Superior temporal gyrus (tissue), 1 donor: ENCODE data around the gene ICOS.
"Not testable (repeated sequence)": the region's sequence is repeated elsewhere in the genome, so short reads cannot be mapped to it uniquely, and the experiment has no call there.

ENCODE experiments used
- DNase-seq: peaks from one replicate; pipeline ENCODE4 v3.0.0-alpha.2; 2016; ENCODE audit errors: extremely low spot score

ICOS gene

DNA sequence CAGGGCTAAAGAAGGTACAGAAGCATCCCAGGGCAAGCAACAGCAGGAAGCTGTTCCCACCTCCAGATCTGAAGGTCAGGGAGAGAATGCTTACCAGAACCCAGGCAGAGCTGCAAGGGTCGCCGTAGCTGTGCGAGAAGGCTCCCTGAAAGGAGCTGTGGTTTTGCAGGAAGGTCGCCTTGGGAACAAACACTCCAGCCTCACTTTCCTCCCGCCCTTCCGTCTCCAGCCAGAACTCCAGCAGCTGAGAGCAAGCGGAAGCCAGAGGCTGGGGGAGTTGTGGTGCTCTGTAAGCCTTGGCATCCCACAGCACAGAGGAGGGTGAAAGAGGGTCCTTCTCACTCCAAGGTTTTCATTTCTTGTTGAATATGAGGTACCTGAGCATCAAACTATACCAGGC is 18.3 kb upstream of the ICOS start:
- DNase-seq = no peak

DNA sequence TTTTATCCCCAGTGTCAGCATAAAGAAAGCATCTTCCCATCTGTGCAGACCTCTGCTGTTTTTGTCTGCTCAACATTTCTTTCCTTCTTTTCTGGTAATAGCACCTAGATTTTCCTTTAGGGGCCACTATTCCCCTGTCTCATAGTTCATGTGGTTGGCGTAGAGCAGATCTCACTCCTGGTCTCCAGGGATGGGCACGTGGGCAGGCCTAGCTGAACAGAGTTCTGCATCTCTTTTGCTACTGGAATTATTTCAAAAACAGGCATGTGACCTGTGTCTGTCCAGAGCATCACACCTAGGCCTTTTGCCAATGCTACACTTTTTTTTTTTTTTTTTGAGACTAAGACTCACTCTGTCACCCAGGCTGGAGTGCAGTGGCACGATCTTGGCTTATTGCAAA is 17.7 kb upstream of the ICOS start:
- DNase-seq = no peak

DNA sequence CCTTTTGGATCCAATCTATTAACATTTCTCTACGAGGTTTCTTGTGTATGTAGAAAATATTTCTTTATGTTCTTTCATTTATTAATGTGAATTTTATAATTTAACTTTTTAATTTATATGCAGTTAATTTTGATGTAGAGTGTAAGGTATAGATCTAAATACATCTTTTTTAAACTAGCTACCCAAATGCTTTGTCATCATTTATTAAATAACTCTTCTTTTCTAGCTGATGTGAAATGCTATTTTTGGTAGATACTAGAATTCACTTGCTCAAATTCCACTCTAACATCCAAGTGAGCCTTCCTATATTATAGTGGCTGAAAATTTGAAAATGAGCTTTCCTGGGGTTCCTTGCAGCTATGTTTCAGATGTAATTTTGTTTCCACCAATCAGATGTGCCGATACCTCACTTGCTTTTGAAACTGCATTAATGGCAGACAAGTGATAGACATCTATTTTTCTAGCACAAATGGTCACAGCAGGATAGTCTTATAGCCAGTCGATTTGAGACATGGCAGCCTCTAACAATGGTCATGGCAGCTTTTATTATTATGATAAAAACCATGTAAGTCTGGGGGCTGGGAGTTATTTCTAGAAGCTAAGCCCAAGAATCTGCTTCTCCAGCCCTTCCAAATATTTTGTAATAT is 10.9 kb upstream of the ICOS start:
- DNase-seq = no peak

DNA sequence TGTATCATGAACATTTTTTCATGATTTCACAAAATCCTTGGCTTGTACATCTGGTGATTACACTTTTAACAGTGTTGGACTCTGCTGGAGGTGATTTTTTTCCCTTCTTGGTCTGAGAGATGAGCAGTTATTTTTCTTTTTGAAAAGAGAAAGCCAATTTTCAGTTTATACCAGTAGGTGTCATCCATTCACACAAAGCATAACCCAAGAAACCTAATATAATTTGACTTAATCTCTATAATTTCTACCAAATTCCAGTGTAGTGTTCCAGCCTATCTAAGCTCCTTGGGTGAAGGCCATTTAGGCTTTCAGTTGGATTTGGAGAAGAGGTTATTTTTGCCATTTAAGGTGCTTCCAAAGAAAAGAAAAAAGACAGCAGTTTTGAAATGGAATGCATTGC is 7.7 kb upstream of the ICOS start:
- DNase-seq = no peak

DNA sequence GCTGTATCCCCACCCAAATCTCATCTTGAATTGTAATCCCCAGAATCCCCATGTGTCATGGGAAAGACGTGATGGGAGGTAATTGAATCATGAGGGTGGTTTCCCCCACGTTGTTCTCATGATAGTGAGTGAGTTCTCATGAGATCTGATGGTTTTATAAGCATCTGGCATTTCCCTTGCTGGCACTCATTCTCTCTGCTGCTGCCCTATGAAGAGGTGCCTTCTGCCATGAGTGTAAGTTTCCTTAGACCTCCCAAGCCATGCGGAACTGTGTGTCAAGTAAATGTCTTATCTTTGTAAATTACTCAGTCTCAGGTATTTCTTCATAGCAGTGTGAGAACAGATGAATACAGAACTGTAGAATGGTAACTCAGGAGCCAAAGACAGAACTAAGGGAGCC is 5.3 kb upstream of the ICOS start:
- DNase-seq = not testable (repeated sequence)

DNA sequence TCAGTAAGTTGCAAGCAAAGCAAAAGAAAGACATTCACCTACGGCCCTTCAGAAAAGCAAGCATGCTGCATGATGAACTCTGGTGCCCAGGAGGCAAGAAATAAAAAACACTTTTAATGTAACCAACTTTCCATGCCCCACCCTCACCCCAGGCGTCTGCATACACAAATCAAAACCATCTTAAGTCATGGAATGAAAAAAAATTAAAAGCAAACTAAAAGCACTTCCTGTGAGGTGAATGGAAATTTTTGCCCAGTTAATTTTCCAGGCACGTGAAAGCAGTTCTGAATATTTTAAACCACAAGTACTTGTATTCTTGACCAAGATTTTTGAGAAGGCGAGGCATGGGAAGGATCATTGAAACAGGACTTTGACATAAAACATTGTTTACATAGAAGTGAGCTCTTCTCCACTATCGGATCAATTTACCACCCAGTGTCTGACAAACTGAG is 2.5 kb upstream of the ICOS start:
- DNase-seq = no peak

DNA sequence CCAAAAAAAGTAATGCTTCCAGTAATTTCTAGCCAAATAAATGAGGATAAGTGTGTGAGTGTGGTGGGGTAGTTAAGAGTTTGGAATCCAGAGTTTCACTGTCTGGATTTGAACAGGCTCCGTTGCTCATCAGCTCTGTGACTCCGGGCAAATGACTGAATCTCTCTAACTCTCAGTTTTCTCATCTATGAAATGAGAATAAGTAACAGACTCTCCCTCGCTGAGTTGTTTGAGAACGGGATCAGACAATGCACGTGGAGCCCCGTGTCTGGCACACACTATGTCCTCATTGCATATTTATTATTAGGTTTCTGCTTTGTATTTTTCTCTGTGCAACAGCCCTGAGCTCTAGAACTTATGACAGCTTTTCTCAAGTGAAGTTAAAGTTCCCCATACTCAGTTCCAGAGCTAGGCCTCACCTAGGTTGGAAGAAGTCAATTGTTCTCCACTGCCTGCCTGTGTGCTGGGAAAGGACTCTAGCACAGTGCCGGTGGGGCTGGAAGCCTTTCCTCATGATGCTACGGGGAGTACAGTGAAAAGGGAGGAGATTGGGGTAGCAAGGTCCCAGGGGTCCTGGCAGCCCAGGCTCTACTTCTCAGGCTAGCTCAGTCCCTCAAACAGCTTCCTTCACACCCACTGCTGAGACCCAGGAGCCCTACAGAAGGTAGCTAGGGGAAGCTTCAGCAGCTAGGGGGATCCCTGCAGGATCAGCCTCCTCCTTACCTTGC is 1.7 kb upstream of the ICOS start:
- DNase-seq = no peak

DNA sequence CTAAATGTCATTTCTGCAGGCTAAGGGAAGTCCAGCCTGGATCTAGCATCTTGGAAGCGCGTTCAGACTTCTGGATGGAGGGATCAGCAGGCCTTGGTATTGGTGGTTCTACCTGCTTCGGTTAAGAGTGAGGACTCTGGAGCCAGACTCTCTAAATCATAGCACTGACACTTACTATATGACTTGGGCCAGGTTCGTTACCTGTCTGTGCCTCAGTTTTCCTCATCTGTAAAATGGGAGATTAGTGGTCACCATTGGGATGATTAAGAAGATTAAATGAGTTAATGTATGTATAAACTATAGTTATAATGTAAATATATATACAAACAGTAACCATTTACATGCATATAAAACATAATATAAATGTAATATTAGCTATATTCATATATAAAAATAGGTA is 995 bp upstream of the ICOS start:
- no peak for DNase-seq

DNA sequence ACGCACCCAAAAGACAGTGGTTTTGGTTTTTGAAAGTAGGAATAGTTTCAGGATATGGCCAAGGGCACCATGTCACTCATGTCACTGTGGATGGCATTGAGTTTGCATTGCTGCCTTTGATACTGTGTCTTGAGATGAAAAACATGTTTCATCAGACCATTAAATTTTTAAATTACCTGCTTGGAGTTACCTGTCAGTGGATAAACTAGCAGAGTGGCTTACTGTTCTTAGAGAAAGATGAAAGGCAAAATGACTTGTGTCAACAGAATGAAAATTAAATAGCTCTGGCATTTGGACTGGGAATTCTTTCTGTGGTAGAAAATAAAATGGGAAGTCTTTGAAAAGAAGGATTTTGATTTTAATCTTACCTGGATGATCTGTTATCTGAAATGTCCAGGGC is 386 bp downstream of the ICOS start:
- DNase-seq = no peak

DNA sequence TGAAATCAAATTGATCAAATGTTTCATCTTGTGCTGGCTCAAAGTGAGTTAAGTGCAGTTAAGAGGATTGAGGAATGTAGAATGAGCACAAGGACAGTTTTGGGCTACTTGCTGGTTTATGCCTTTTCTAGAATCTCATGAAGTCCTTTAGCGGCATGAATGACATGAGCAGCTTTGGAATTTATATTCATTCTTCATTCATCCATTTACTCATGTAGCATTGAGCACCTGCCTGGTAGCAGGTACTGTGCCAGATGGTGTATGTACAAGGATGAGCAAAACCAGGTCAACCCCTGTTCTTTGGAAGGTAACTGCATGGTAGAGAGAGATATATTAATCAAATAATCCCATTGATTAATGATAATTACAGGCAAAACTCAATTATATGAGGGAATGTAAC is 1.2 kb downstream of the ICOS start:
- no peak for DNase-seq

DNA sequence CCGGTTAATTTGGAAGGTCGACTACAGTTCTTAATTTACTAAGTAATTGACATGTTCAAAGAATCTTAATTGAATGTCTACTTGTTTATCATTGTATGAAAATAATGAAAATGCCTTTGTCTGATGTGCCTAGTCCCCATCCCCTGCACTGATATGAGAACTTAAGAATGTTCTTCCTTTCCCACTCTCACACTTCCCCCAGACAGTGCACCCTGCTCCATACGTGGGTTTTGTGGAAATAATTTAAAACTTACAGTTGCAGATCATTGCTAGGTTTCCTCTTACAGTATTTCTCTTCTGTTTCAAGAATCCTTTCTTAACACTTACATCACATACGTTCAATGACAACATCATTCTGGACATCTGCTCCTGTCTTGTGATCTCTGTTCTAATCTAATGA is 3.5 kb downstream of the ICOS start:
- no peak for DNase-seq

DNA sequence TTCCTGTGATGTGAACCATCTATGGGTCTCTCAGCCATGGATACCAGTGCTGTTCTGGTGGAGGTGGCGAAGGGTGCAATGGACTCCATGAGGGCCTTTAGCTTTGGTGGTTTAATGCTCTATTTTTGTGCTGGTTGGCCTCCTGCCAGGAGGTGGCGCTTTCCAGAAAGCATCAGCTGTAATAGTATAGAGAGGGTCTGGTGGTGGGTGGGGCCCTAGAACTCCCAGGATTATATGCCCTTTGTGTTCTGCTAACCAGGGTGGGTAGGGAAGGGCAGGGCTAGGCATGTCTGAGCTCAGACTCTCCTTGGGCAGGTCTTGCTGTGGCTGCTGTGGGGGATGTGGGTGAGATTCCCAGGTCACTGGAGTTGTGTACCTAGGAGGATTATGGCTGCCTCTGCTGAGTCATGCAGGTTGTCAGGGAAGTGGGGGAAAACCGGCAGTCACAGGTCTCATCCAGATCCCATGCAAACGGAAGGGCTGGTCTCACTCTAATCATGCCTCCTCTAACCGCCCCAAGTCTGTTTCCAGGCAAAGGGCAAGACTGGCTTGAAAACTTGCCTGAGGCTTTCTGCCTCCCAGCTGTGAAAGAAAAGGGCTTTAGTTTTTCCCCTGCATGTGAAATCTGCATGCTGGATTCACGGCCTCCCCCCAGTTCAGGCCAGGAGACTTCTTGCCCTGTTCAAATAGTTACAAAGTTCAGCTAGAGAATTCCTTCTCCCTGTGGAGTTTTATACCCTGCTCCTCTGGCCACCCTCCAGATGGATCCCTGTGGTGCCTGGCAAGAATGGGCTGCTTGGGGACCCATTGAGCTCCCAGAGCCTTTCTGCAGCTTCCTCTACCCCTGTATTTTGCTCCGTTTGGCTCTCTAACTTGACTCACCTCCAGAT is 7.2 kb downstream of the ICOS start:
- not testable (repeated sequence) for DNase-seq

DNA sequence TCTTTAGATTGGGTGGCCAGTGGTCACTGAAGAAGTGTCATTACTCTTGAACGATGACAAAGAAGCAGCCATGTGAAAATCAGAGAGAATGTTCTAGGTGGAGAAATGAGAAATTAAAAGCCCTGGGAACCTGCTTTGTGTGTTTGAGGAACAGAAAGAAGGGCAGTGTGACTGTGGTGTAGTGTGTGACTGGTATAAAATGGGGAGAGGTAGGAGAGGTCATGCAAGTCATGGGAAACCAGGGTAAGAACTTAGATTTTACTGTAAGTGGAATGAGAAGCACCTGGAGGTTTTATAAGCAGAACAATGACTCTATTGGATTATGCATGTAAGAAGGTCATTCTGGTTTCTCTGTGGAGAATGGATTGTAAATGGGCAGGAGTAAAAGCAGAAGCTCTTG is 12.2 kb downstream of the ICOS start:
- DNase-seq = no peak

DNA sequence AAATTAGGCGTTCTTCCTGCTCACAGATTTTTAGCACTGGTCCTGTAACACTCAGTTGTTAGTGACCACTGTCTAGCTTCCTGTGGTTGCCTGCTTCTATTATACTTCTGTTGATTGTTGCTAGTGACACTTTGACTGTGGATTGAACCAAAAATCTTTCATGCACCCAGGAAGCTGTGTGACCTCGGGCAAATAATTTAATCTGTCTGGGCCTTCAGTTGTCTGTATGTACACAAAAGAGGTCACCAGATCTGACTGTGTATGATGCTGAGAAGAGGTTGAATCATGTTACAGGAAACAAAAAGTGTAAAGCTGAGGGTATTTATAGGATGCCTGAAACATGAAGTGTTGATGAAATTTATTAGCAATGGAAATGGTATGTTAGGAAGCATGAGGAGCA is 12.7 kb downstream of the ICOS start:
- DNase-seq = no peak

DNA sequence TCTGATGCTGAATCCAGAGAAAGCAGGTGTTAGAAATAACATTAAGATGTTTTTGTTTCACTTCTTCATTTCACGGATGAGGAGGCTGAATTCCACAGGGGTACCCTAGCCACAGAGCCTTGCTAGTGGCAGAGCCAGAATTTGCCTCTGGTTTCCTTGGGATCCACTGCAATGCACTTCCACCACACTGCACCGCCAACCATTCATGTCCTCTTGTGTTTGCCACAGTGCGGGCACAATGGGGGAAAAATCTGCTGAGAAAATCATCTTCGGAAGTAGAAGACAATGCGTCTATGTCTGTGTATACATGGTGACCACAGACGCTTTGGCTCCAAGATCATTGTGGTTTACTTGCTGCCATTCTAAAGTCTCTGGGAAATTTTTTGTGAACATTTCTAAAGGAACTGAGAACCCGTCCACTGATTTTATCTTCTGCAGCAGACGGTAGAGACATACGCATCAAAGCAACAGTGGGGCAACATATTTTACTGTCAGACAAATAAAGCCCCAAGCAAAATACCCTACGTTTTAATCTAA is 14.9 kb downstream of the ICOS start:
- DNase-seq = no peak

DNA sequence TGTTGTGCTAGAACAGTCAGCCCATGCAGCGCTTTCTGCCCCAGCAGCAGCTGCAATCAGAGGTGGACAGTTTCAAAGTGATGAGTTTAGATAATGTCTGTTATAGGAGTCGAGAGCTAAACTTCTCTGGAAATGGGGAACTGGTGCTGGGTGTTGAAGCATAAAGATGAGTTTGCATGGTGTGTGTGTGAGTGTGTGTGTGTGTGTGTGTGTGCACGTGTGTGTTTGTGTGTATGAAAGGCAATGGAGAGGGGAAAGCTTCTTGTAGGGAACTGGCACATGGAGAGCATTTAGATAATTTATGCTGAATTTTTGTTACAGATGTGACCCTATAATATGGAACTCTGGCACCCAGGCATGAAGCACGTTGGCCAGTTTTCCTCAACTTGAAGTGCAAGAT is 22.7 kb downstream of the ICOS start:
- DNase-seq = no peak

DNA sequence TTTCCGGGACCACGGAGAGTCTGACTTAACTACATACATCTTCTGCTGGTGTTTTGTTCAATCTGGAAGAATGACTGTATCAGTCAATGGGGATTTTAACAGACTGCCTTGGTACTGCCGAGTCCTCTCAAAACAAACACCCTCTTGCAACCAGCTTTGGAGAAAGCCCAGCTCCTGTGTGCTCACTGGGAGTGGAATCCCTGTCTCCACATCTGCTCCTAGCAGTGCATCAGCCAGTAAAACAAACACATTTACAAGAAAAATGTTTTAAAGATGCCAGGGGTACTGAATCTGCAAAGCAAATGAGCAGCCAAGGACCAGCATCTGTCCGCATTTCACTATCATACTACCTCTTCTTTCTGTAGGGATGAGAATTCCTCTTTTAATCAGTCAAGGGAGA is 23.1 kb downstream of the ICOS start:
- DNase-seq = no peak

DNA sequence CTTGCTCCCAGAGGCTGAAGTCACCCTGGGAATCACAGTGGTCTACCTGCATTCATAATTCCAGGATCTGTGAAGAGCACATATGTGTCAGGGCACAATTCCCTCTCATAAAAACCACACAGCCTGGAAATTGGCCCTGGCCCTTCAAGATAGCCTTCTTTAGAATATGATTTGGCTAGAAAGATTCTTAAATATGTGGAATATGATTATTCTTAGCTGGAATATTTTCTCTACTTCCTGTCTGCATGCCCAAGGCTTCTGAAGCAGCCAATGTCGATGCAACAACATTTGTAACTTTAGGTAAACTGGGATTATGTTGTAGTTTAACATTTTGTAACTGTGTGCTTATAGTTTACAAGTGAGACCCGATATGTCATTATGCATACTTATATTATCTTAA is 24.2 kb downstream of the ICOS start:
- DNase-seq = no peak

DNA sequence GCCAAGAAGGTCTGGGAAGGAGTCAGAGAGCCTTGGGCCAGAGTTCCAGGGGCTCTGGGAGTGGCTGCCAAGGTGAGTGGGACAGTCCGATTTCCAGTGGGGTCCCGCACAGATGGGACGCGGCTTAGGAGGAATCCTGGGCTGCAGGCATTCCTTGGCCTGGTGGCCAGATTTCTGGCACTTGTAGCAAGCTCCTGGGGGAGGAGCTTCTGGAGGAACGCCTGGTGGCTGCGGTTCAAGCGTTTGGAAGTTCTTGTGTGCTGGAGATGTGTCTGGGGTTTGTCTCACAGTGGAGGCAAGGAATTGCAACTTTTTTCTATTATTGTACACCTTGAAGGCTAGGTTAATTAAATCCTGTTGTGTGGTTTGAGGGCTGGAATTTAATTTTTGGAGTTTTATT is 28.6 kb downstream of the ICOS start:
- not testable (repeated sequence) for DNase-seq

DNA sequence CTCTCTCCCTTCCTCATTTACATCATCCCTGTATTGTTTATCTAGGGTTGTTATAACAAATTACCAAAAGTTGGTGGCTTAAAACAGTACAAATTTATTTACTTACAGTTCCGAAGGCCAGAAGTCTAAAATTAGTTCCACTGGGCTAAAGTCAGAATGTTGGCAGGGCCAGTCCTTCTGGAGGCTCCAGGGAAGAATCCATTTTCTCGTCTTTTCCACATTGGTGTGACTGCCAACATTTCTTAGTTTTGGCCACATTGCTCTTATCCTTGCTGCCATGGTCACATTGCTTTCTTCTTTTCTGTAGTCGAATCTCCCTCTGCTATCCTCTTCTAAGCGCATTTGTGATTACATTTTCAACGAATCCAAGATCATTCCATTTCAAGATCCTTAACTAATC is 34.7 kb downstream of the ICOS start:
- DNase-seq = no peak

DNA sequence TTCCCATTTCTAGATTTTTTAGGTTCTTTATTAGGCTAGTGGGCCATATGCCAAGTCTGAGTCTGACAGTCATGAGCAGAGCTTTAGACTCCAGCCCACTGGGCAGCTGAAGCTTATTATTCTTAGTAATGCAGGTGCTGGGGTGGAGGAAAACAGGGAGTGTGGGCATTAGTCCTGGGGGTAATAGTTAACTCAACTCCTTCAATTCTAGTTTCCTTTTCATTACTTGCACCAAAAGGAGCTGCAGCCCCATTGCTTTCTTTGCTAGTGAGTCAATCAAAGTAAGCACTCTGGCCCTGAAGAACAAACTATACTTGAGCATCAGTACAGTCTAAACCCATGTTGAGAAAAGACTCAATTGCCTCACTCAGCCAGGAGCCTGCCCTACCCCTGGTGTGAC is 35.5 kb downstream of the ICOS start:
- DNase-seq = no peak

DNA sequence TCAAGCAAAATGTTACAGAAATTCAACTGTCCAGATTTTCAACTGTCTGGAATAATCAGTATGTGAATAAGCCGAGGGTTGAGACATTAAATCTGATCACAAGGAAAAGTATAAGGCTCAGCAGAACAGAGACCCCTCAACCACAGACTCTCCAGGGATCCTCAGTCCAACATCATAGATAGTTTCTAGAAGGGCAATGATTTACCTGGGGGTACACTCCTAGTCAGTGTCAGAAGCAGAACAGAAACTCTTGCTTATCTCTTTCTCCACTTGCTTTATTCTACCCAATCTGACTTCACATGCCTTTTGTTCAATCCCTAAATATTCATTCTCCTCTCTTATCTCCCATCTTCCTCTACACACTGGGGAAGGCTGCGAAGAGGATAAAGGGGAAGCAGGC is 36.4 kb downstream of the ICOS start:
- DNase-seq = no peak

DNA sequence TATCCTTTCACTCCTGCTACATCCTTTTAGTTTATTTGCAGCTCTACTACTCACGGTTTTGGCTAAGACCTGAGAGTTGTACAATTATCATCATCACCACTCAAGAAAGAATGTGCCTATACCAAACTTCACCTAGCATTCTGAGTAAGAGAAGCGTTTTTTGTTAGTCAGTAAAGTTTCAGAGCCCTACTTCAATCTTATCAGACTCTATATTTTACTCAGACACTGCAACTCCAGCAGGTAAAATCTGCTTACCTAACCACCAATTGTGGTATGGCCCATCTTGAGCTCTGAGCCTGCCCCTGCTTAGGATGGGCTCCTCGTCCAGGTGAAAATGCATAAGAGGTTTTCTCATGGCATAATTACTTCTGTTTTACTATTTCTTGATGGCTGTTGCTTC is 37.1 kb downstream of the ICOS start:
- no peak for DNase-seq
